Caco-2 (cell line): ENCODE results near the gene POLR2E. TPM values are rescaled to one million over a fixed set of nuclear protein-coding genes. Genes with fewer than 3 reads are reported as not detected.
A peak's percentile ranks its signal among the peaks of the same experiment; 100 is the strongest.

Experiments
- BruUV-seq: library from RNA; stranded (reverse); fragments of 400-500 nt; replicated peaks from 2 replicates; lab custom pipeline; 2021; lab: Mats Ljungman, UMichigan
- CTCF ChIA-PET: fragments of 300-600 bp; sonication (Branson Sonifier 250); formaldehyde crosslinking; loops from one replicate; lab custom pipeline; 2022; ENCODE audit warnings: antibody characterized with exemption; lab: Charles Lee
- POLR2A ChIA-PET: fragments of 300-600 bp; sonication (Branson Sonifier 250); formaldehyde crosslinking; loops from one replicate; lab custom pipeline; 2022; ENCODE audit warnings: antibody characterized with exemption; lab: Charles Lee
- DNase-seq, 2 experiments: peaks; one replicate each; pipeline versions ENCODE4 v3.0.0 to v3.0.0-alpha.2; 2020 to 2022
- H3K27me3 ChIP-seq: replicated peaks from 2 replicates; pipeline ENCODE4 v1.6.0; 2011; ENCODE audit warnings: low read length; ENCODE audit not compliant: control insufficient read depth, insufficient read depth
- H3K36me3 ChIP-seq: 2 replicates; pipeline ENCODE4 v1.5.1; 2011; ENCODE audit warnings: low read length; ENCODE audit not compliant: control insufficient read depth, insufficient read depth
- H3K4me1 ChIP-seq: fragments of 250-450 bp; sonication (Bioruptor Pico); 2 replicates; pipeline ENCODE4 v1.5.1; 2020; ENCODE audit warnings: mild to moderate bottlenecking
- H3K4me3 ChIP-seq: 2 replicates; pipeline ENCODE4 v1.5.1; 2011; ENCODE audit warnings: low read depth, mild to moderate bottlenecking, control low read depth, low read length
- H3K9me3 ChIP-seq: fragments of 250-450 bp; sonication (Bioruptor Pico); 2 replicates; pipeline ENCODE4 v1.5.1; 2020; ENCODE audit warnings: mild to moderate bottlenecking, moderate library complexity
- H3K27ac Mint-ChIP-seq: one replicate; pipeline ENCODE4 v1.8.0; 2022; ENCODE audit warnings: mixed read lengths; ENCODE audit not compliant: unreplicated experiment
- H3K27me3 Mint-ChIP-seq: one replicate; pipeline ENCODE4 v1.8.0; 2022; ENCODE audit warnings: mixed read lengths; ENCODE audit not compliant: insufficient read depth, unreplicated experiment
- H3K36me3 Mint-ChIP-seq: one replicate; pipeline ENCODE4 v1.8.0; 2022; ENCODE audit warnings: mild to moderate bottlenecking, mixed read lengths; ENCODE audit not compliant: insufficient read depth, unreplicated experiment
- H3K4me1 Mint-ChIP-seq: one replicate; pipeline ENCODE4 v1.8.0; 2022; ENCODE audit warnings: low read depth, mixed read lengths; ENCODE audit not compliant: unreplicated experiment
- H3K4me3 Mint-ChIP-seq: one replicate; pipeline ENCODE4 v1.8.0; 2022; ENCODE audit warnings: mild to moderate bottlenecking, moderate library complexity, mixed read lengths; ENCODE audit not compliant: unreplicated experiment
- H3K9me3 Mint-ChIP-seq: one replicate; pipeline ENCODE4 v1.8.0; 2022; ENCODE audit warnings: mixed read lengths; ENCODE audit not compliant: unreplicated experiment
- intact Hi-C: fragments of 100-400 bp; cut with micrococcal nuclease; formaldehyde crosslinking; loops from one replicate; pipeline ENCODE4 v1.10.0; 2022; ENCODE audit not compliant: unreplicated experiment
- total RNA-seq: library from RNA; stranded (reverse); gene quantifications from 2 replicates; pipeline ENCODE4 v1.2.3, GENCODE V29; 2022
- TF ChIP-seq, protein P1 (sequence below), 2 experiments: fragments of 200-600 bp in 1 of 2; IDR thresholded peaks; 1 replicate in 1 of 2; 2 replicates in 1 of 2; pipeline versions ENCODE4 v1.5.1 to v1.8.0; 2011 to 2022; ENCODE audit warnings: antibody characterized with exemption in 1 of 2, control low read depth in 1 of 2, inconsistent platforms in 1 of 2, low read depth in 1 of 2, low read length in 1 of 2, mild to moderate bottlenecking in 1 of 2, moderate library complexity in 1 of 2; ENCODE audit not compliant: insufficient read depth in 1 of 2, severe bottlenecking in 1 of 2, unreplicated experiment in 1 of 2

Gene POLR2E
- total RNA-seq, 1 experiment from 2014 or later, result 264 TPM

DNA sequence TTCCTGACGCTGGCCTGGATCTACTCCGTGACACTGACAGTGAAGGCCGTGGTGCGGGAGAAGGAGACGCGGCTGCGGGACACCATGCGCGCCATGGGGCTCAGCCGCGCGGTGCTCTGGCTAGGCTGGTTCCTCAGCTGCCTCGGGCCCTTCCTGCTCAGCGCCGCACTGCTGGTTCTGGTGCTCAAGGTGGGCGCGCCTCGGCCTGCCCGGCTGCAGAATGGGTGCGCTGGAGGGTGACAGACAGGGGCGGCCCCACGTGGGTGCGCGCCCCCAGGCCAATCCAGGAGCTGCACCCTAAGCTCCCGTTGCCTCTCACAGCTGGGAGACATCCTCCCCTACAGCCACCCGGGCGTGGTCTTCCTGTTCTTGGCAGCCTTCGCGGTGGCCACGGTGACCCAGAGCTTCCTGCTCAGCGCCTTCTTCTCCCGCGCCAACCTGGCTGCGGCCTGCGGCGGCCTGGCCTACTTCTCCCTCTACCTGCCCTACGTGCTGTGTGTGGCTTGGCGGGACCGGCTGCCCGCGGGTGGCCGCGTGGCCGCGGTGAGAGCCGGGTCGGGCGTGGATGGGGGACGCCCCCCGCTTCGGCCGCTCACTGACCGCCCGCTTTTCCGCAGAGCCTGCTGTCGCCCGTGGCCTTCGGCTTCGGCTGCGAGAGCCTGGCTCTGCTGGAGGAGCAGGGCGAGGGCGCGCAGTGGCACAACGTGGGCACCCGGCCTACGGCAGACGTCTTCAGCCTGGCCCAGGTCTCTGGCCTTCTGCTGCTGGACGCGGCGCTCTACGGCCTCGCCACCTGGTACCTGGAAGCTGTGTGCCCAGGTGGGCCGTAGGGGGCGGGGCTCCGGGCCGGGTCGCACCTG lies 48.1 kb downstream of the POLR2E start:
- ChIA-PET POLR2A (interaction anchor here (0.5 to 1.1 kb wide), 2 partner anchors 21 to 24 kb away, joined by 5 to 8 read pairs; partner anchors contain the start of gene CNN2), CTCF (no interaction called here)
- TF ChIP-seq, protein P1, sequence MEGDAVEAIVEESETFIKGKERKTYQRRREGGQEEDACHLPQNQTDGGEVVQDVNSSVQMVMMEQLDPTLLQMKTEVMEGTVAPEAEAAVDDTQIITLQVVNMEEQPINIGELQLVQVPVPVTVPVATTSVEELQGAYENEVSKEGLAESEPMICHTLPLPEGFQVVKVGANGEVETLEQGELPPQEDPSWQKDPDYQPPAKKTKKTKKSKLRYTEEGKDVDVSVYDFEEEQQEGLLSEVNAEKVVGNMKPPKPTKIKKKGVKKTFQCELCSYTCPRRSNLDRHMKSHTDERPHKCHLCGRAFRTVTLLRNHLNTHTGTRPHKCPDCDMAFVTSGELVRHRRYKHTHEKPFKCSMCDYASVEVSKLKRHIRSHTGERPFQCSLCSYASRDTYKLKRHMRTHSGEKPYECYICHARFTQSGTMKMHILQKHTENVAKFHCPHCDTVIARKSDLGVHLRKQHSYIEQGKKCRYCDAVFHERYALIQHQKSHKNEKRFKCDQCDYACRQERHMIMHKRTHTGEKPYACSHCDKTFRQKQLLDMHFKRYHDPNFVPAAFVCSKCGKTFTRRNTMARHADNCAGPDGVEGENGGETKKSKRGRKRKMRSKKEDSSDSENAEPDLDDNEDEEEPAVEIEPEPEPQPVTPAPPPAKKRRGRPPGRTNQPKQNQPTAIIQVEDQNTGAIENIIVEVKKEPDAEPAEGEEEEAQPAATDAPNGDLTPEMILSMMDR (IDR thresholded peaks at IDR 0.05; ENCODE audit: insufficient read depth in 1 of 2, low read depth in 1 of 2, low read length in 1 of 2, severe bottlenecking in 1 of 2, unreplicated experiment in 1 of 2), result no peak
- no peaks in the 10 kb centered on the region for H3K4me1 Mint-ChIP-seq
- Histone ChIP-seq H3K4me1 (no peaks in the 10 kb centered on the region), H3K27me3 (no peaks in the 10 kb centered on the region), H3K9me3 (no peaks in the 10 kb centered on the region), H3K4me3 (no peak overlapping the region), H3K36me3 (no peaks in the 10 kb centered on the region)
- BruUV-seq, result no TSS peak
- H3K9me3 Mint-ChIP-seq, result no peaks in the 10 kb centered on the region
- no peak overlapping the region for H3K4me3 Mint-ChIP-seq
- peaks cover 14% of the 10 kb centered on the region for H3K36me3 Mint-ChIP-seq
- H3K27me3 Mint-ChIP-seq, result no peaks in the 10 kb centered on the region
- H3K27ac Mint-ChIP-seq, result no peak overlapping the region
- DNase-seq, result no peak
- intact Hi-C loops, result no loop called here

DNA sequence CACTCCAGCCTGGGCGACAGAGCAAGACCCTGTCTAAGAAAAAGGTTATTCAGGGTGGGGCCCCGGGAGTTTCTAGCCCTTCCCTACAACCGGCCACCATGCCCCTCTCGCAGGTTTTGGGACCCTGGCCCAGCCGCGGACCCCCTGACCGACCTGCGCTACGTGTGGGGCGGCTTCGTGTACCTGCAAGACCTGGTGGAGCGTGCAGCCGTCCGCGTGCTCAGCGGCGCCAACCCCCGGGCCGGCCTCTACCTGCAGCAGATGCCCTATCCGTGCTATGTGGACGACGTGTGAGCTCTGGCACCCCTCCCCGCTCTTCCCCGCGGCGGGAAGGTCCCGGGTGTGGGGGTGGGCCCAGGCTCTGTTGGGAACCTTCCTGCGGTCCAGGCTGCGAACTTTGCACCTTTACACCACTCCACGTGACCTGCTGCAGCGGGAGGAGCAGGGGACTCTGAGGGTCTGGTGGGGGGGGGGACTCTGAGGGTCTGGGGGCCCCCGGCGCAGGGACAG lies 49.0 kb downstream of the POLR2E start:
- Mint-ChIP-seq H3K4me1 (no peaks in the 10 kb centered on the region), H3K27ac (no peak overlapping the region), H3K4me3 (no peak overlapping the region), H3K36me3 (peaks cover 12% of the 10 kb centered on the region), H3K9me3 (no peaks in the 10 kb centered on the region), H3K27me3 (no peaks in the 10 kb centered on the region)
- Histone ChIP-seq H3K4me3 (no peak overlapping the region), H3K36me3 (no peaks in the 10 kb centered on the region), H3K9me3 (no peaks in the 10 kb centered on the region), H3K27me3 (no peaks in the 10 kb centered on the region), H3K4me1 (peaks cover 5% of the 10 kb centered on the region)
- DNase-seq, result no peak
- ChIA-PET CTCF (no interaction called here), POLR2A (no interaction called here)
- TF ChIP-seq, protein P1 (IDR thresholded peaks at IDR 0.05; ENCODE audit: insufficient read depth in 1 of 2, low read depth in 1 of 2, low read length in 1 of 2, severe bottlenecking in 1 of 2, unreplicated experiment in 1 of 2), result no peak
- no TSS peak for BruUV-seq
- intact Hi-C loops, result no loop called here

DNA sequence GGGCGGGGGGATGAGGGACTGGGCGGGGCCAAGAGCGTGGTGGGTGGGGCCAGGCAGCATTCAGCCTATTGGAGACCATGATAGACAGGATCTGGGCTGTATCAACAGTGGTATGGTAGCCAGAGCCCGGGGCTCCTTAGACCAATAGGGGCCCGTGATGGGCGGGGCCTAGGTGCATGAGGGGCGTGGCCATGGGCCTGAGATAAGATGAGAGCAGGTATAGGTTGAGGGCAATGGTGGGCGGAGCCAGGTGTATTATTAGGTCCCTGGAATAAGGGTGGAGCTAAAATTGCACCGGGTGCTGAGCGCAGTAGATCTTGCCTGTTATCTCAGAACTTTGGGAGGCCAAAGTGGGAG lies 50.0 kb downstream of the POLR2E start:
- TF ChIP-seq, protein P1 (IDR thresholded peaks at IDR 0.05; ENCODE audit: insufficient read depth in 1 of 2, low read depth in 1 of 2, low read length in 1 of 2, severe bottlenecking in 1 of 2, unreplicated experiment in 1 of 2), result no peak
- H3K4me3 ChIP-seq, result no peak overlapping the region
- H3K4me1 ChIP-seq, result peaks cover 5% of the 10 kb centered on the region
- Mint-ChIP-seq H3K27me3 (no peaks in the 10 kb centered on the region), H3K4me1 (no peaks in the 10 kb centered on the region), H3K27ac (no peak overlapping the region), H3K36me3 (peaks cover 21% of the 10 kb centered on the region), H3K9me3 (no peaks in the 10 kb centered on the region), H3K4me3 (no peak overlapping the region)
- ChIA-PET POLR2A (interaction anchor here (0.6 kb wide), 1 partner anchor 54 kb away, joined by 11 read pairs; no protein-coding TSS in a partner anchor), CTCF (no interaction called here)
- no TSS peak for BruUV-seq
- H3K27me3 ChIP-seq, result no peaks in the 10 kb centered on the region
- peak; percentile 78 to 88 for DNase-seq
- no peaks in the 10 kb centered on the region for H3K36me3 ChIP-seq
- no peaks in the 10 kb centered on the region for H3K9me3 ChIP-seq
- intact Hi-C loops, result no loop called here
